ENCODE data around the gene FAM20C.

- no peak for TF ChIP-seq POLR2A (IDR thresholded peaks at IDR 0.05)
- TF ChIP-seq, protein P1, sequence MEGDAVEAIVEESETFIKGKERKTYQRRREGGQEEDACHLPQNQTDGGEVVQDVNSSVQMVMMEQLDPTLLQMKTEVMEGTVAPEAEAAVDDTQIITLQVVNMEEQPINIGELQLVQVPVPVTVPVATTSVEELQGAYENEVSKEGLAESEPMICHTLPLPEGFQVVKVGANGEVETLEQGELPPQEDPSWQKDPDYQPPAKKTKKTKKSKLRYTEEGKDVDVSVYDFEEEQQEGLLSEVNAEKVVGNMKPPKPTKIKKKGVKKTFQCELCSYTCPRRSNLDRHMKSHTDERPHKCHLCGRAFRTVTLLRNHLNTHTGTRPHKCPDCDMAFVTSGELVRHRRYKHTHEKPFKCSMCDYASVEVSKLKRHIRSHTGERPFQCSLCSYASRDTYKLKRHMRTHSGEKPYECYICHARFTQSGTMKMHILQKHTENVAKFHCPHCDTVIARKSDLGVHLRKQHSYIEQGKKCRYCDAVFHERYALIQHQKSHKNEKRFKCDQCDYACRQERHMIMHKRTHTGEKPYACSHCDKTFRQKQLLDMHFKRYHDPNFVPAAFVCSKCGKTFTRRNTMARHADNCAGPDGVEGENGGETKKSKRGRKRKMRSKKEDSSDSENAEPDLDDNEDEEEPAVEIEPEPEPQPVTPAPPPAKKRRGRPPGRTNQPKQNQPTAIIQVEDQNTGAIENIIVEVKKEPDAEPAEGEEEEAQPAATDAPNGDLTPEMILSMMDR (IDR thresholded peaks at IDR 0.05): no peak
- no peak for TF ChIP-seq POLR2AphosphoS5 (IDR thresholded peaks at IDR 0.05; ENCODE audit: insufficient read depth in 1 of 2, low read depth in 1 of 2)
Observed at GRCh38 chr7:236967-237366, 44.6 kb downstream of the FAM20C start.
